Measurements from ENCODE around the gene CAPRIN2.

- TF ChIP-seq CTCF (IDR thresholded peaks at IDR 0.05 in 4 of 5, conservative IDR thresholded peaks at IDR 0.05 in 1 of 5), result no peak
- TF ChIP-seq POLR2A (IDR thresholded peaks at IDR 0.05), result no peak
These were observed 24.7 kb downstream of the CAPRIN2 start for GRCh38 chr12:30730011-30730410.

Data from gastrocnemius medialis (tissue), 4 donors.